ENCODE data around the gene SIGLEC6. TPM values are rescaled to one million over a fixed set of nuclear protein-coding genes. Genes with fewer than 3 reads are reported as not detected.

The SIGLEC6 gene
- total RNA-seq, 1 experiment from 2014 or later, result not detected

GRCh38 chr19:51469629-51470028 is 61.8 kb downstream of the SIGLEC6 start:
- no peak for ATAC-seq
- TF ChIP-seq REST (IDR thresholded peaks at IDR 0.05; ENCODE audit: insufficient read depth in 1 of 2, low read depth in 2 of 2, low read length in 1 of 2), result no peak
- no peak for TF ChIP-seq CTCF (IDR thresholded peaks at IDR 0.05)
- no peak for TF ChIP-seq POLR2AphosphoS5 (IDR thresholded peaks at IDR 0.05; ENCODE audit: low read depth, low read length)
- no peak for TF ChIP-seq TCF7L2 (IDR thresholded peaks at IDR 0.05; ENCODE audit: low read depth, low read length)
- TF ChIP-seq SIN3A (IDR thresholded peaks at IDR 0.05; ENCODE audit: borderline replicate concordance, insufficient read depth, low read depth, low read length), result no peak
- Histone ChIP-seq H3K9me3 (ENCODE audit: control insufficient read depth, insufficient read depth, low read depth, low read length) (no peaks in the 10 kb centered on the region), H3K4me1 (ENCODE audit: control insufficient read depth, insufficient read depth, low read length) (no peaks in the 10 kb centered on the region), H3K4me3 (ENCODE audit: low read depth in 2 of 2, low read length in 2 of 2) (no peak overlapping the region), H3K27me3 (ENCODE audit: control insufficient read depth, insufficient read depth, low read length) (peaks cover 5% of the 10 kb centered on the region; the same call in 1 of the 2 replicates), H3K36me3 (ENCODE audit: control insufficient read depth, insufficient read depth, low read length) (no peaks in the 10 kb centered on the region), H3K27ac (ENCODE audit: low read length) (no peak overlapping the region)
- POLR2A ChIA-PET, result no interaction called here
- CTCF ChIA-PET, result no interaction called here
- in situ Hi-C loops (cut with HindIII; ENCODE audit: low pct_unique_long_range_greater_than_20kb, low sequenced_read_pairs), result no loop called here
- intact Hi-C loops (cut with micrococcal nuclease; ENCODE audit: unreplicated experiment), result no loop called here
- DNase-seq (ENCODE audit: low read depth, low spot score), result no peak
- no TSS peak for BruUV-seq (replicated peaks)

GRCh38 chr19:51469162-51469561 is 62.3 kb downstream of the SIGLEC6 start:
- ATAC-seq, result no peak
- ChIA-PET POLR2A (no interaction called here), CTCF (no interaction called here)
- Histone ChIP-seq H3K4me1 (ENCODE audit: control insufficient read depth, insufficient read depth, low read length) (no peaks in the 10 kb centered on the region), H3K36me3 (ENCODE audit: control insufficient read depth, insufficient read depth, low read length) (no peaks in the 10 kb centered on the region), H3K27ac (ENCODE audit: low read length) (no peak overlapping the region), H3K9me3 (ENCODE audit: control insufficient read depth, insufficient read depth, low read depth, low read length) (no peaks in the 10 kb centered on the region), H3K27me3 (ENCODE audit: control insufficient read depth, insufficient read depth, low read length) (peaks cover 5% of the 10 kb centered on the region; the same call in 1 of the 2 replicates), H3K4me3 (ENCODE audit: low read depth in 2 of 2, low read length in 2 of 2) (no peak overlapping the region)
- intact Hi-C loops (cut with micrococcal nuclease; ENCODE audit: unreplicated experiment), result no loop called here
- BruUV-seq (replicated peaks), result no TSS peak
- in situ Hi-C loops (cut with HindIII; ENCODE audit: low pct_unique_long_range_greater_than_20kb, low sequenced_read_pairs), result no loop called here
- DNase-seq (ENCODE audit: low read depth, low spot score), result no peak
- TF ChIP-seq SIN3A (IDR thresholded peaks at IDR 0.05; ENCODE audit: borderline replicate concordance, insufficient read depth, low read depth, low read length) (no peak), REST (IDR thresholded peaks at IDR 0.05; ENCODE audit: insufficient read depth in 1 of 2, low read depth in 2 of 2, low read length in 1 of 2) (no peak), CTCF (IDR thresholded peaks at IDR 0.05) (no peak), POLR2AphosphoS5 (IDR thresholded peaks at IDR 0.05; ENCODE audit: low read depth, low read length) (no peak), TCF7L2 (IDR thresholded peaks at IDR 0.05; ENCODE audit: low read depth, low read length) (no peak)

All from Panc1 (cell line).